ENCODE measurements around the gene CDRT15L2. TPM values are rescaled to one million over a fixed set of nuclear protein-coding genes. Genes with fewer than 3 reads are reported as not detected.
"Not testable (repeated sequence)": the region's sequence is repeated elsewhere in the genome, so short reads cannot be mapped to it uniquely, and the experiment has no call there.

CDRT15L2 gene
- total RNA-seq, 2 donors from 2014 or later, result not detected

GRCh38 chr17:20591040-20591439 lies 11.5 kb downstream of the CDRT15L2 start:
- not testable (repeated sequence) for H3K27me3 Mint-ChIP-seq (ENCODE audit: insufficient read depth); H3K27ac Mint-ChIP-seq; H3K36me3 ChIP-seq (ENCODE audit: control insufficient read depth, insufficient read depth, low read length)

DNA sequence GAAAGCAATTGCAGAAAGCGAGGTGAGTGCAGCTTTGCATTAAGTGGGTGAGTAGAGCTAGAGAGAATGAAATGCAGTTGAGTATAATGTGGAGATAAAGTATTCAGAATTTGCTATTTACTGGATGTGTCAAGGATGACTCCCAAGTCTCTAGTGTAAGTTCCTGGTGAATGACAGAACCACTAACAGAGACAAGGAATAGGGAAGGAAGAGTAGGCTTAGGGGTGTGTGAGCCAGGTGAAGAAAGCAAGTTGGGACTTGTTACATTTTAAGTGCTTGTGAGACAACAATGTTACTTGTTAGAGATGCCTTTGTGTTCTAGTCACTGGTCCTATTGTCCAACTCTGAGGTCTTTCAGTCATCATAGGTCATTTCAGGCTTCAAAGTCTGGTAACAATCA lies 26.0 kb downstream of the CDRT15L2 start:
- H3K27me3 Mint-ChIP-seq (ENCODE audit: insufficient read depth); H3K27me3 ChIP-seq (ENCODE audit: control insufficient read depth, insufficient read depth, low read length, poor library complexity, severe bottlenecking); H3K4me1 Mint-ChIP-seq; H3K4me1 ChIP-seq (ENCODE audit: control insufficient read depth, insufficient read depth, low read length); H3K9me3 Mint-ChIP-seq; H3K4me3 ChIP-seq (ENCODE audit: low read length); H3K36me3 Mint-ChIP-seq (ENCODE audit: low read depth); H3K9me3 ChIP-seq (ENCODE audit: control insufficient read depth, low read length); DNase-seq; H3K27ac Mint-ChIP-seq; H3K9ac ChIP-seq (ENCODE audit: extremely low read depth, low read length, poor library complexity, severe bottlenecking); H3K36me3 ChIP-seq (ENCODE audit: control insufficient read depth, insufficient read depth, low read length); H3K27ac ChIP-seq (ENCODE audit: low read depth, low read length); H3K4me3 Mint-ChIP-seq: not testable (repeated sequence)
- 75% methylated on average over 1 of the region's 1 CpG; no CpG with 5 or more reads in 1 of the 2 experiments for WGBS, 2 experiments (ENCODE audit: insufficient coverage in 1 of 2, insufficient read length in 1 of 2)

More at GRCh38 chr17:20591040-20591439, 11.5 kb downstream of the CDRT15L2 start:
- not testable (repeated sequence) for H3K27ac ChIP-seq (ENCODE audit: low read depth, low read length); H3K4me1 ChIP-seq (ENCODE audit: control insufficient read depth, insufficient read depth, low read length); H3K27me3 ChIP-seq (ENCODE audit: control insufficient read depth, insufficient read depth, low read length, poor library complexity, severe bottlenecking); H3K9ac ChIP-seq (ENCODE audit: extremely low read depth, low read length, poor library complexity, severe bottlenecking); H3K4me1 Mint-ChIP-seq; H3K4me3 Mint-ChIP-seq; H3K9me3 Mint-ChIP-seq; H3K9me3 ChIP-seq (ENCODE audit: control insufficient read depth, low read length); H3K36me3 Mint-ChIP-seq (ENCODE audit: low read depth); H3K4me3 ChIP-seq (ENCODE audit: low read length); DNase-seq
- no CpG with 5 or more reads among the region's 4 CpGs for WGBS, 2 experiments (ENCODE audit: insufficient coverage in 1 of 2, insufficient read length in 1 of 2)

DNA sequence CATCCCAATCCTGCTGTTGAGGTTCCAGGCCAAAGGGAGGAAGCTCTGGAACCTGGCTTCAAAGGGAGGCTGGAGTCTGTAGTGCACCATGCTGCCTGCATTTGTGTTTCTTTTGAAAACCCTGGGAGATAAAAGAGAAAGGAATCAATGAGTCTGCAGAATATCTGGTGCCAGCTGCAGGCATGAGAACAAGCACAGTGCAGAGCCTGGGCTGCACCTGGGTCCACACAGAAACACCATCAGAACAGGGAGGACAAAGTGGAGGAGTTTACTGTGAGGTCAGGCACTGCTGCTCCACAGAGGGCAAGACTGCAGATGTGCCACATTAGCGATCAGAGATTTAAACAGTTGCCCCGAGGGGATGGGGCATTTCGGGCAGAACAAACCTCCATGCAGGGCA lies 30.0 kb downstream of the CDRT15L2 start:
- H3K9ac ChIP-seq (ENCODE audit: extremely low read depth, low read length, poor library complexity, severe bottlenecking); DNase-seq; H3K36me3 Mint-ChIP-seq (ENCODE audit: low read depth); H3K27me3 ChIP-seq (ENCODE audit: control insufficient read depth, insufficient read depth, low read length, poor library complexity, severe bottlenecking); H3K4me1 Mint-ChIP-seq; H3K4me3 Mint-ChIP-seq; H3K27ac Mint-ChIP-seq; H3K36me3 ChIP-seq (ENCODE audit: control insufficient read depth, insufficient read depth, low read length); H3K4me3 ChIP-seq (ENCODE audit: low read length); H3K27ac ChIP-seq (ENCODE audit: low read depth, low read length); H3K9me3 Mint-ChIP-seq; H3K27me3 Mint-ChIP-seq (ENCODE audit: insufficient read depth); H3K9me3 ChIP-seq (ENCODE audit: control insufficient read depth, low read length); H3K4me1 ChIP-seq (ENCODE audit: control insufficient read depth, insufficient read depth, low read length): not testable (repeated sequence)
- no CpG with 5 or more reads among the region's 3 CpGs for WGBS, 2 experiments (ENCODE audit: insufficient coverage in 1 of 2, insufficient read length in 1 of 2)

- DNase-seq, result peak; percentile 68
These were observed 31.8 kb downstream of the CDRT15L2 start for GRCh38 chr17:20611309-20611708.

More at GRCh38 chr17:20611309-20611708, 31.8 kb downstream of the CDRT15L2 start:
- H3K9me3 Mint-ChIP-seq, result no peaks in the 10 kb centered on the region
- TF ChIP-seq CTCF (conservative IDR thresholded peaks at IDR 0.05), result peak; percentile 49
- no peaks in the 10 kb centered on the region for H3K4me1 ChIP-seq (ENCODE audit: control insufficient read depth, insufficient read depth, low read length)
- H3K27me3 Mint-ChIP-seq (ENCODE audit: insufficient read depth), result no peaks in the 10 kb centered on the region
- no peak overlapping the region for H3K4me3 Mint-ChIP-seq
- H3K36me3 ChIP-seq (ENCODE audit: control insufficient read depth, insufficient read depth, low read length), result no peaks in the 10 kb centered on the region
- H3K27me3 ChIP-seq (ENCODE audit: control insufficient read depth, insufficient read depth, low read length, poor library complexity, severe bottlenecking), result no peaks in the 10 kb centered on the region
- no peak overlapping the region for H3K27ac Mint-ChIP-seq
- no peak overlapping the region for H3K9ac ChIP-seq (ENCODE audit: extremely low read depth, low read length, poor library complexity, severe bottlenecking)
- H3K4me3 ChIP-seq (ENCODE audit: low read length), result no peak overlapping the region
- no peaks in the 10 kb centered on the region for H3K4me1 Mint-ChIP-seq
- no peaks in the 10 kb centered on the region for H3K9me3 ChIP-seq (ENCODE audit: control insufficient read depth, low read length)
- 93 to 100% methylated on average over 3 to 8 of the region's 8 CpGs for WGBS, 2 experiments (ENCODE audit: insufficient coverage in 1 of 2, insufficient read length in 1 of 2)
- H3K36me3 Mint-ChIP-seq (ENCODE audit: low read depth), result no peaks in the 10 kb centered on the region
- H3K27ac ChIP-seq (ENCODE audit: low read depth, low read length), result no peak overlapping the region
